ENCODE measurements around the gene METTL3.

GRCh38 chr14:21501568-21501967 is 9.6 kb downstream of the METTL3 start:
- TF ChIP-seq CTCF (IDR thresholded peaks at IDR 0.05; ENCODE audit: control extremely low read depth in 1 of 3, insufficient read depth in 1 of 3, low read depth in 1 of 3, low read length in 3 of 3) (no peak), EZH2 (IDR thresholded peaks at IDR 0.05; ENCODE audit: low read depth, low read length, severe bottlenecking) (no peak), JUND (IDR thresholded peaks at IDR 0.05; ENCODE audit: low read length) (no peak), PHF8 (conservative IDR thresholded peaks at IDR 0.05; ENCODE audit: low read depth, low read length) (no peak), POLR2A (IDR thresholded peaks at IDR 0.05; ENCODE audit: control extremely low read depth in 1 of 2, low read depth in 2 of 2, low read length in 2 of 2) (no peak), RAD21 (IDR thresholded peaks at IDR 0.05 in 1 of 2, conservative IDR thresholded peaks at IDR 0.05 in 1 of 2; ENCODE audit: low read depth in 2 of 2, low read length in 2 of 2) (no peak), CEBPB (IDR thresholded peaks at IDR 0.05; ENCODE audit: low read depth, low read length) (no peak)
